DOHH2 (cell line): ENCODE measurements around the gene NEGR1.

Experiments used
- EZH2phosphoT487 ChIP-seq: fragments of 200-600 bp; sonication (generic); IDR thresholded peaks from 2 replicates; pipeline ENCODE4 v1.6.1; 2017; ENCODE audit warnings: borderline replicate concordance, mild to moderate bottlenecking, antibody characterized with exemption, low read length, moderate library complexity, mixed read lengths
- TF ChIP-seq, protein P1 (sequence below): fragments of 200-600 bp; sonication (generic); IDR thresholded peaks from one replicate; pipeline ENCODE4 v1.5.1; 2014; ENCODE audit warnings: antibody characterized with exemption, mild to moderate bottlenecking, low read depth, low read length; ENCODE audit not compliant: poor library complexity, severe bottlenecking

DNA sequence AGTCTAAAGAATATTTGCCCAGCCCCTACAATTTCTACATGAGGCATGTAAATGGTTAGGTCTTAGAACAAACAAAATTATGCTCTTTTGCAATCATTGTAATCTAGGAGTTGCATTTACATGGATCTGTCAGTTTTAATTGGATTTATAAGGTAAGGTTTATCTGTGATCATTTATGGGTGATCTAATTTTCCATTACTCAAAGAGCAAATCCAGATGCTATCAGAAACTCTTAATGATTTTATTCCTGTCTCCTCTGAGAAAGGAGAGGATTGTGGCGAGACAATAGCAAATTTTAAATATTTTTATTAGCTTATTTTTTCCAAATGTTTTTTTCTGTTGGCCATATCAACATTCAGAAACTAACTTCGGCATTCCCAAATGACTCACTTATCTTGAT is 14.2 kb upstream of the NEGR1 start:
- TF ChIP-seq, protein P1, sequence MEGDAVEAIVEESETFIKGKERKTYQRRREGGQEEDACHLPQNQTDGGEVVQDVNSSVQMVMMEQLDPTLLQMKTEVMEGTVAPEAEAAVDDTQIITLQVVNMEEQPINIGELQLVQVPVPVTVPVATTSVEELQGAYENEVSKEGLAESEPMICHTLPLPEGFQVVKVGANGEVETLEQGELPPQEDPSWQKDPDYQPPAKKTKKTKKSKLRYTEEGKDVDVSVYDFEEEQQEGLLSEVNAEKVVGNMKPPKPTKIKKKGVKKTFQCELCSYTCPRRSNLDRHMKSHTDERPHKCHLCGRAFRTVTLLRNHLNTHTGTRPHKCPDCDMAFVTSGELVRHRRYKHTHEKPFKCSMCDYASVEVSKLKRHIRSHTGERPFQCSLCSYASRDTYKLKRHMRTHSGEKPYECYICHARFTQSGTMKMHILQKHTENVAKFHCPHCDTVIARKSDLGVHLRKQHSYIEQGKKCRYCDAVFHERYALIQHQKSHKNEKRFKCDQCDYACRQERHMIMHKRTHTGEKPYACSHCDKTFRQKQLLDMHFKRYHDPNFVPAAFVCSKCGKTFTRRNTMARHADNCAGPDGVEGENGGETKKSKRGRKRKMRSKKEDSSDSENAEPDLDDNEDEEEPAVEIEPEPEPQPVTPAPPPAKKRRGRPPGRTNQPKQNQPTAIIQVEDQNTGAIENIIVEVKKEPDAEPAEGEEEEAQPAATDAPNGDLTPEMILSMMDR, result no peak
- no peak for TF ChIP-seq EZH2phosphoT487
